ENCODE data around the gene FAH. TPM values are rescaled to one million over a fixed set of nuclear protein-coding genes. Genes with fewer than 3 reads are reported as not detected.
"Not testable (repeated sequence)": the region's sequence is repeated elsewhere in the genome, so short reads cannot be mapped to it uniquely, and the experiment has no call there.

The FAH gene
- total RNA-seq, 1 donor from 2014 or later = 21.9 TPM

GRCh38 chr15:80120636-80121035, 32.2 kb upstream of the FAH start:
- H3K4me1 Mint-ChIP-seq (ENCODE audit: low read depth, unreplicated experiment) = peaks cover 3% of the 10 kb centered on the region
- Histone ChIP-seq H3K4me1 (ENCODE audit: insufficient read depth, low read length) (no peaks in the 10 kb centered on the region), H3K27me3 (ENCODE audit: insufficient read depth, low read length) (no peaks in the 10 kb centered on the region), H2AFZ (ENCODE audit: low read depth, low read length) (no peak overlapping the region), H3K9ac (ENCODE audit: low read length) (no peak overlapping the region), H3K36me3 (ENCODE audit: insufficient read depth, low read length) (peaks cover 17% of the 10 kb centered on the region), H4K20me1 (ENCODE audit: insufficient read depth, low read length) (peaks cover 39% of the 10 kb centered on the region), H3K79me2 (ENCODE audit: insufficient read depth, low read length) (peaks cover 48% of the 10 kb centered on the region), H3K27ac (ENCODE audit: low read depth, low read length) (no peak overlapping the region), H3K4me3 (ENCODE audit: insufficient read depth, low read depth, low read length) (no peak overlapping the region), H3K9me3 (ENCODE audit: insufficient read depth, low read depth, low read length) (no peaks in the 10 kb centered on the region), H3K4me2 (ENCODE audit: low read length) (no peak overlapping the region)
- peaks cover 7% of the 10 kb centered on the region for H3K36me3 Mint-ChIP-seq (ENCODE audit: low read depth, unreplicated experiment)
- H3K9me3 Mint-ChIP-seq (ENCODE audit: unreplicated experiment) = no peaks in the 10 kb centered on the region
- no peak for FAIRE-seq
- H3K4me3 Mint-ChIP-seq (ENCODE audit: unreplicated experiment) = no peak overlapping the region
- DNase-seq (ENCODE audit: low read depth) = no peak
- no peak overlapping the region for H3K27ac Mint-ChIP-seq (ENCODE audit: unreplicated experiment)
- no peaks in the 10 kb centered on the region for H3K27me3 Mint-ChIP-seq (ENCODE audit: low read depth, unreplicated experiment)
- TF ChIP-seq CTCF (IDR thresholded peaks at IDR 0.05; ENCODE audit: insufficient read depth, low read depth, low read length) (no peak), EZH2 (IDR thresholded peaks at IDR 0.05; ENCODE audit: insufficient read depth, low read length) (no peak)

GRCh38 chr15:80121546-80121945, 31.3 kb upstream of the FAH start:
- H3K4me3 Mint-ChIP-seq (ENCODE audit: unreplicated experiment) = no peak overlapping the region
- Histone ChIP-seq H3K36me3 (ENCODE audit: insufficient read depth, low read length) (peaks cover 17% of the 10 kb centered on the region), H3K9me3 (ENCODE audit: insufficient read depth, low read depth, low read length) (no peaks in the 10 kb centered on the region), H4K20me1 (ENCODE audit: insufficient read depth, low read length) (peaks cover 34% of the 10 kb centered on the region), H3K4me1 (ENCODE audit: insufficient read depth, low read length) (no peaks in the 10 kb centered on the region), H3K9ac (ENCODE audit: low read length) (no peak overlapping the region), H3K27ac (ENCODE audit: low read depth, low read length) (no peak overlapping the region), H3K79me2 (ENCODE audit: insufficient read depth, low read length) (peaks cover 39% of the 10 kb centered on the region), H3K4me3 (ENCODE audit: insufficient read depth, low read depth, low read length) (no peak overlapping the region), H3K4me2 (ENCODE audit: low read length) (no peak overlapping the region), H3K27me3 (ENCODE audit: insufficient read depth, low read length) (no peaks in the 10 kb centered on the region), H2AFZ (ENCODE audit: low read depth, low read length) (no peak overlapping the region)
- H3K27me3 Mint-ChIP-seq (ENCODE audit: low read depth, unreplicated experiment) = no peaks in the 10 kb centered on the region
- no peaks in the 10 kb centered on the region for H3K9me3 Mint-ChIP-seq (ENCODE audit: unreplicated experiment)
- no peaks in the 10 kb centered on the region for H3K4me1 Mint-ChIP-seq (ENCODE audit: low read depth, unreplicated experiment)
- no peak overlapping the region for H3K27ac Mint-ChIP-seq (ENCODE audit: unreplicated experiment)
- FAIRE-seq (no peak), DNase-seq (ENCODE audit: low read depth) (no peak)
- TF ChIP-seq CTCF (IDR thresholded peaks at IDR 0.05; ENCODE audit: insufficient read depth, low read depth, low read length) (no peak), EZH2 (IDR thresholded peaks at IDR 0.05; ENCODE audit: insufficient read depth, low read length) (no peak)
- H3K36me3 Mint-ChIP-seq (ENCODE audit: low read depth, unreplicated experiment) = peaks cover 7% of the 10 kb centered on the region

- Mint-ChIP-seq H3K27me3 (ENCODE audit: low read depth, unreplicated experiment) (no peaks in the 10 kb centered on the region), H3K9me3 (ENCODE audit: unreplicated experiment) (no peaks in the 10 kb centered on the region), H3K4me1 (ENCODE audit: low read depth, unreplicated experiment) (no peaks in the 10 kb centered on the region), H3K27ac (ENCODE audit: unreplicated experiment) (no peak overlapping the region), H3K4me3 (ENCODE audit: unreplicated experiment) (no peak overlapping the region), H3K36me3 (ENCODE audit: low read depth, unreplicated experiment) (peaks cover 7% of the 10 kb centered on the region)
- Histone ChIP-seq H4K20me1 (ENCODE audit: insufficient read depth, low read length) (peaks cover 25% of the 10 kb centered on the region), H3K4me1 (ENCODE audit: insufficient read depth, low read length) (no peaks in the 10 kb centered on the region), H3K4me2 (ENCODE audit: low read length) (no peak overlapping the region), H3K9me3 (ENCODE audit: insufficient read depth, low read depth, low read length) (no peaks in the 10 kb centered on the region), H3K4me3 (ENCODE audit: insufficient read depth, low read depth, low read length) (no peak overlapping the region), H2AFZ (ENCODE audit: low read depth, low read length) (no peak overlapping the region), H3K27me3 (ENCODE audit: insufficient read depth, low read length) (no peaks in the 10 kb centered on the region), H3K36me3 (ENCODE audit: insufficient read depth, low read length) (peaks cover 17% of the 10 kb centered on the region), H3K79me2 (ENCODE audit: insufficient read depth, low read length) (peaks cover 33% of the 10 kb centered on the region), H3K9ac (ENCODE audit: low read length) (no peak overlapping the region), H3K27ac (ENCODE audit: low read depth, low read length) (no peak overlapping the region)
- TF ChIP-seq CTCF (IDR thresholded peaks at IDR 0.05; ENCODE audit: insufficient read depth, low read depth, low read length) (no peak), EZH2 (IDR thresholded peaks at IDR 0.05; ENCODE audit: insufficient read depth, low read length) (no peak)
- DNase-seq (ENCODE audit: low read depth) (no peak), FAIRE-seq (no peak)
Measured at GRCh38 chr15:80123034-80123433, 29.8 kb upstream of the FAH start.

GRCh38 chr15:80127253-80127652, 25.5 kb upstream of the FAH start:
- not testable (repeated sequence) for H3K4me1 Mint-ChIP-seq (ENCODE audit: low read depth, unreplicated experiment); H4K20me1 ChIP-seq (ENCODE audit: insufficient read depth, low read length); H3K27me3 Mint-ChIP-seq (ENCODE audit: low read depth, unreplicated experiment); H2AFZ ChIP-seq (ENCODE audit: low read depth, low read length); H3K9ac ChIP-seq (ENCODE audit: low read length); H3K79me2 ChIP-seq (ENCODE audit: insufficient read depth, low read length); H3K27ac ChIP-seq (ENCODE audit: low read depth, low read length); H3K9me3 ChIP-seq (ENCODE audit: insufficient read depth, low read depth, low read length); H3K4me2 ChIP-seq (ENCODE audit: low read length); H3K27ac Mint-ChIP-seq (ENCODE audit: unreplicated experiment); DNase-seq (ENCODE audit: low read depth); H3K4me3 ChIP-seq (ENCODE audit: insufficient read depth, low read depth, low read length); H3K9me3 Mint-ChIP-seq (ENCODE audit: unreplicated experiment); FAIRE-seq; H3K4me1 ChIP-seq (ENCODE audit: insufficient read depth, low read length); H3K27me3 ChIP-seq (ENCODE audit: insufficient read depth, low read length); H3K4me3 Mint-ChIP-seq (ENCODE audit: unreplicated experiment)
- peaks cover 14% of the 10 kb centered on the region for H3K36me3 ChIP-seq (ENCODE audit: insufficient read depth, low read length)
- peaks cover 12% of the 10 kb centered on the region for H3K36me3 Mint-ChIP-seq (ENCODE audit: low read depth, unreplicated experiment)

Measured in astrocyte (in vitro differentiated cells and primary cell).